ENCODE data around the gene XBP1. TPM values are rescaled to one million over a fixed set of nuclear protein-coding genes. Genes with fewer than 3 reads are reported as not detected.
"Not testable (repeated sequence)": the region's sequence is repeated elsewhere in the genome, so short reads cannot be mapped to it uniquely, and the experiment has no call there.

XBP1 gene
- total RNA-seq, 3 donors from 2014 or later, result 116 to 238 (median 132) TPM

DNA sequence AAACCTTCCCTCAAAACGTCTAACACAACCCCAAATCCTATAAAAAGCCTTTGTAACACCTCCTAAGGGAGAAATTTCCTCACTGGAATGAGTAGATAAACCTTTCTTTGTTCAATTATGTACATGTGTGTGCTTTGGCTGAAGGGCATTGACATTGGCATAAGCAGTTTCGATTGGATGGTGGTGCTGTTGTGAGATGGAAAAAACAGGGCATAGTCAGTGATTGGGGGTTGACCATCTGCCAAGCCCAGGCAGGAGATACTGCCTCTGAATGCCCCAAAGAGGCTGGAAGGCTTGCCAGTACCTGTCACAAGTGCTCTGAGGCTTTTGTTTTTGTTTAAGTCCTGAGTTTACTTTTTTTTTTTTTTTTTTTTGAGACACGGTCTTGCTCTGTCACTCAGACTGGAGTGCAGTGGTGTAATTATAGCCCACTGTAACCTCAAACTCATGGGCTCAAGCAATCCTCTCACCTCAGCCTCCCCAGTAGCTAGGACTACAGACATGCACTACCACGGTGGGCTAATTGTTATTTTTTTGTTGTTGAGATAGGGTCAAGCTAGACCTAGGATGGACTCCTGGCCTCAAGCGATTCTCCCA lies 29.1 kb downstream of the XBP1 start:
- DNase-seq (no peak), ATAC-seq (no peak)
- intact Hi-C loops (cut with DNase I, micrococcal nuclease), result no loop called here
- no peaks in the 10 kb centered on the region for H3K9me3 ChIP-seq
- no peak overlapping the region for H3K4me3 ChIP-seq
- TF ChIP-seq, protein P1, sequence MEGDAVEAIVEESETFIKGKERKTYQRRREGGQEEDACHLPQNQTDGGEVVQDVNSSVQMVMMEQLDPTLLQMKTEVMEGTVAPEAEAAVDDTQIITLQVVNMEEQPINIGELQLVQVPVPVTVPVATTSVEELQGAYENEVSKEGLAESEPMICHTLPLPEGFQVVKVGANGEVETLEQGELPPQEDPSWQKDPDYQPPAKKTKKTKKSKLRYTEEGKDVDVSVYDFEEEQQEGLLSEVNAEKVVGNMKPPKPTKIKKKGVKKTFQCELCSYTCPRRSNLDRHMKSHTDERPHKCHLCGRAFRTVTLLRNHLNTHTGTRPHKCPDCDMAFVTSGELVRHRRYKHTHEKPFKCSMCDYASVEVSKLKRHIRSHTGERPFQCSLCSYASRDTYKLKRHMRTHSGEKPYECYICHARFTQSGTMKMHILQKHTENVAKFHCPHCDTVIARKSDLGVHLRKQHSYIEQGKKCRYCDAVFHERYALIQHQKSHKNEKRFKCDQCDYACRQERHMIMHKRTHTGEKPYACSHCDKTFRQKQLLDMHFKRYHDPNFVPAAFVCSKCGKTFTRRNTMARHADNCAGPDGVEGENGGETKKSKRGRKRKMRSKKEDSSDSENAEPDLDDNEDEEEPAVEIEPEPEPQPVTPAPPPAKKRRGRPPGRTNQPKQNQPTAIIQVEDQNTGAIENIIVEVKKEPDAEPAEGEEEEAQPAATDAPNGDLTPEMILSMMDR (IDR thresholded peaks at IDR 0.05), result no peak
- no peaks in the 10 kb centered on the region for H3K36me3 ChIP-seq (ENCODE audit: low read depth)
- no peaks in the 10 kb centered on the region for H3K4me1 ChIP-seq (ENCODE audit: low read depth)

DNA sequence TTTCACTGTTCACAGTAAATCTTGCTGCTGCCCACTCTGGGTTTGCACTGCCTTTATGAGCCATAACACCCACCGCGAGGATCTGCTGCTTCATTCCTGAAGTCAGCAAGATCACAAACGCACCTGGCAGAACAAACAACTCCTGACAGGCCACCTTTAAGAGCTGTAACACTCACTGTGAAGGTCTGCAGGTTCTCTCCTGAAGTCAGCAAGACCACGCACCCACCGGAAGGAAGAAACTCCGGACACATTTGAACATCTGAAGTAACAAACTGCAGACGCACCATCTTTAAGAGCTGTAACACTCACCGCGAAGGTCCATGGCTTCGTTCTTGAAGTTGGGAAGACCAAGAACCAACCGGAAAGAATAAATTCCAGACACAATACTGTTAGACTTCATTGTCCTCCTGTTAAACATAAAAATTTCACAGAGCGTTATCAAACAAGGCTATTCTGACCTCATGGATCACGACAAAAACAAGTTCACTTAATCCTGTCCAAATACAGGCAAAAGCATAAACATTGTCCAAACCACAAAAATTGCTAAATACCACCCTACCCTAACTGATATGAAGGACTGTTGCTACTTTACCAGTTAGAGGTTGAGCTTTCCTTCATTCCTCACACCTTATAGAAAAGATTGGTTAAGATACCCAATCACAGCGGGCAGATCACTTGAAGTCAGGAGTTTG lies 30.8 kb downstream of the XBP1 start:
- no peak for ATAC-seq
- Histone ChIP-seq H3K9me3 (no peaks in the 10 kb centered on the region), H3K4me3 (no peak overlapping the region), H3K36me3 (ENCODE audit: low read depth) (no peaks in the 10 kb centered on the region), H3K4me1 (ENCODE audit: low read depth) (no peaks in the 10 kb centered on the region)
- no peak for DNase-seq
- intact Hi-C loops (cut with DNase I, micrococcal nuclease), result no loop called here
- TF ChIP-seq, protein P1 (IDR thresholded peaks at IDR 0.05), result no peak

DNA sequence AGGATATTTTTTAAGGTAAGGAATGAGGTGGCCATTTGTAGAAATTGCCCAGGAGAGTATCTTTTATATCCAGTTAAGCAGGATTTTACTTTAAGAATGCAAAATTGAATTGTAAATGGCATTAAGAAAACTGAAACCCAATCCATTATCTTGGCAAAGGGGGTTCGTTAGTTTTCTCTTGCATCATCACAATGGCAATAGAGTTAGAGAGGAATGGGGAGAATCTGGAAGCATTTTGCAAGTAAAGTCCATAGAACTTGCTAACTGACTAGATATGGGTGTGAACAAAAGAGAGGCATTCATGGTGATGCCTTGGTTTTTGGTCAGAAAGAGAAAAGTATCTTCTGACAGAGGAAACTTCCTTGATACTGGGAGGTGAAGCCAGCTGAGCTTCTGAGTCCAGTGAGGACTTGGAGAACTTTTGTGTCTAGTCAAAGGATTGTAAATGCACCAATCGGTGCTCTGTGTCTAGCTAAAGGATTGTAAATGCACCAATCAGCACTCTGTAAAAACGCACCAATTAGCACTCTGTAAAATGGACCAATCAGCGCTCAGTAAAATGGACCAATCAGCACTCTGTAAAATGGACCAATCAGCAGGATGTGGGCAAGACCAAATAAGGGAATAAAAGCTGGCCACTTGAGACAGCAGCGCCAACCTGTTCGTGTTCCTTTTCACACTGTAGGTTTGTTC lies 31.5 kb downstream of the XBP1 start:
- ATAC-seq (no peak), DNase-seq (no peak)
- Histone ChIP-seq H3K4me1 (ENCODE audit: low read depth) (no peaks in the 10 kb centered on the region), H3K4me3 (no peak overlapping the region), H3K9me3 (no peaks in the 10 kb centered on the region), H3K36me3 (ENCODE audit: low read depth) (no peaks in the 10 kb centered on the region)
- TF ChIP-seq, protein P1 (IDR thresholded peaks at IDR 0.05), result no peak
- intact Hi-C loops (cut with DNase I, micrococcal nuclease), result no loop called here

DNA sequence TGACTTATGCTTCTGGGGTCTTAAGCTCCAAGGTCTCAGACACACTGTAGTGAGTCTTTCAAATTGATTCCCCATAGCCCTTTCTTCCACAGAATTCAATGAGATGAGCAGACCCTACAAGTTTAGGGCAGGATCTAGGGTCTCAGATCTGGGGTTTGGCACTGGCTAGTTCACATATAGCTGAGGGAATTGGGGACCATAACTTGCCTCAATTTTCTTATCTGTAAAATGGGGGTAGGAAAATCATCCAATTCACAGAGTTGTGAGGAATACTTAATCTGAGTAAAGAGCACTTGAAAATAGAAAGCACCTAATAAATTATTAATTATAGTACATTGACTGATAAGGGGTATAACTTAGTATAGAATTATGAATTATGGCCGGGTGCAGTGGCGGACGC lies 33.7 kb downstream of the XBP1 start:
- no peaks in the 10 kb centered on the region for H3K36me3 ChIP-seq (ENCODE audit: low read depth)
- no peaks in the 10 kb centered on the region for H3K4me1 ChIP-seq (ENCODE audit: low read depth)
- intact Hi-C loops (cut with DNase I, micrococcal nuclease), result no loop called here
- H3K4me3 ChIP-seq, result no peak overlapping the region
- no peaks in the 10 kb centered on the region for H3K9me3 ChIP-seq
- no peak for DNase-seq
- TF ChIP-seq, protein P1 (IDR thresholded peaks at IDR 0.05), result no peak
- ATAC-seq, result no peak

DNA sequence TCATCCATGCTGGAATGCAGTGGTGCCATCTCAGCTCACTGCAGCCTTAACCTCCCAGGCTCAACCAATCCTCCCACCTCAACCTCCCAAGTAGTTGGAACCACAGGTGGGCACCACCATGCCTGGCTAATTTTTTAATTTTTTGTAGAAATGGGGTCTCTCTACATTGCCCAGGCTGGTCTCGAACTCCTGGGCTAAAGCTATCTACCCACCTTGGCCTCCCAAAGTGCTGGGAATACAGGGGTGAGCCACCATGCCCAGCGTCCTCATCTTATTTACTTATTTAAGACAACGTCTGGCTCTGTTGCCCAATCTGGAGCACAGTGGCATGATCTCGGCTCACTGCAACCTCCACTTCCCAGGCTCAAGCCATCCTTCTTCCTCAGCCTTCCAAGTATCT lies 38.4 kb downstream of the XBP1 start:
- H3K9me3 ChIP-seq; H3K4me3 ChIP-seq; intact Hi-C loops (cut with DNase I, micrococcal nuclease); H3K36me3 ChIP-seq (ENCODE audit: low read depth); DNase-seq; ATAC-seq; H3K4me1 ChIP-seq (ENCODE audit: low read depth): not testable (repeated sequence)

DNA sequence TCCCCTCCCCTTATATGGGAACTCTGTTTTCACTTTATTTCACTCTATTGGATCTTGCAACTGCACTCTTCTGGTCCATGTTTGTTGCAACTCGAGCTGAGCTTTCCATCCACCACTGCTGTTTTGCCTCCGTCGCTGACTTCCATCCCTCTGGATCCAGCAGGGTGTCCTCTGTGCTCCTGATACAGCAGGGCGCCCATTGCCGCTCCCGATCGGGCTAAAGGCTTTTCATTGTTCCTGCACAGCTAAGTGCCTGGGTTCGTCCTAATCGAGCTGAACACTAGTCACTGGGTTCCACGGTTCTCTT lies 39.0 kb downstream of the XBP1 start:
- no peak for DNase-seq
- intact Hi-C loops (cut with DNase I, micrococcal nuclease), result no loop called here
- TF ChIP-seq, protein P1 (IDR thresholded peaks at IDR 0.05), result no peak

More for the DNA sequence above, 39.0 kb downstream of the XBP1 start:
- no peaks in the 10 kb centered on the region for H3K36me3 ChIP-seq (ENCODE audit: low read depth)
- H3K4me3 ChIP-seq, result no peak overlapping the region
- no peaks in the 10 kb centered on the region for H3K9me3 ChIP-seq
- H3K4me1 ChIP-seq (ENCODE audit: low read depth), result no peaks in the 10 kb centered on the region
- no peak for ATAC-seq

Data from mucosa of descending colon (tissue), 3 donors.